ENCODE results near the gene WTIP.

DNA sequence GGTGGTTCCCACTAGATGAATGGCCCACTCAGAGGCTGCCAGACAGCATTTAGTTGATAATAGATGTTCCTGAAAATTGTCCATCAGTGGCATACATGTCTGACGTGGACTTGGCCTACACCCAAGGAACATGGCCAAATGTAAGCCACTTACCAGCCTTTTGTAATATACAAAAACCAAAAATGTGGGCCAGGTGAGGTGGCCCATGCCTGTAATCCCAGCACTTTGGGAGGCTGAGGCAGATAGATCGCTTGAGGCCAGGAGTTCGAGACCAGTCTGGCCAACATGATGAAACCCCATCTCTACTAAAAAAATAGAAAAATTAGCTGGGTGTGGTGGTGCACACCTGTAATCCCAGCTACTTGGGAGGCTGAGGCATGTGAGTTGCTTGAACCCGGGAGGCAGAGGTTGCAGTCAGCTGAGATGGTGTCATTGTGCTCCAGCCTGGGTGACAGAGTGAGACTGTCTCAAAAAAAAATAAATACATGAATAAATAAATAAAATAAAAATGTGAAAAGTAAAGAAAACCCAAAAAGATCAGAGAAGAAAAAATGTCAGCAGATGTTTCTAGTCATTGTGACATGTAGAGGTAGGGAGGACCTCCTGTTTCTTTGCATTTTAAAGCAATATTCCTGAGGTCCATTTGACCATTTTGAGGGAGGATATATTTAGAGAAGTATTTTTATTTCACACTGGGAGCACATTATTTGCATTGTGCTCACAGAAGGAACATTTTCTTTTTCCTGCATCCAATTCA is 7.1 kb upstream of the WTIP start:
- no peak for TF ChIP-seq POLR2A (IDR thresholded peaks at IDR 0.05)
- TF ChIP-seq, protein P1, sequence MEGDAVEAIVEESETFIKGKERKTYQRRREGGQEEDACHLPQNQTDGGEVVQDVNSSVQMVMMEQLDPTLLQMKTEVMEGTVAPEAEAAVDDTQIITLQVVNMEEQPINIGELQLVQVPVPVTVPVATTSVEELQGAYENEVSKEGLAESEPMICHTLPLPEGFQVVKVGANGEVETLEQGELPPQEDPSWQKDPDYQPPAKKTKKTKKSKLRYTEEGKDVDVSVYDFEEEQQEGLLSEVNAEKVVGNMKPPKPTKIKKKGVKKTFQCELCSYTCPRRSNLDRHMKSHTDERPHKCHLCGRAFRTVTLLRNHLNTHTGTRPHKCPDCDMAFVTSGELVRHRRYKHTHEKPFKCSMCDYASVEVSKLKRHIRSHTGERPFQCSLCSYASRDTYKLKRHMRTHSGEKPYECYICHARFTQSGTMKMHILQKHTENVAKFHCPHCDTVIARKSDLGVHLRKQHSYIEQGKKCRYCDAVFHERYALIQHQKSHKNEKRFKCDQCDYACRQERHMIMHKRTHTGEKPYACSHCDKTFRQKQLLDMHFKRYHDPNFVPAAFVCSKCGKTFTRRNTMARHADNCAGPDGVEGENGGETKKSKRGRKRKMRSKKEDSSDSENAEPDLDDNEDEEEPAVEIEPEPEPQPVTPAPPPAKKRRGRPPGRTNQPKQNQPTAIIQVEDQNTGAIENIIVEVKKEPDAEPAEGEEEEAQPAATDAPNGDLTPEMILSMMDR (IDR thresholded peaks at IDR 0.05): no peak

Data from lower leg skin (tissue), 3 donors.